Lower leg skin (tissue), 4 donors: ENCODE data around the gene MYBL2. TPM values are rescaled to one million over a fixed set of nuclear protein-coding genes. Genes with fewer than 3 reads are reported as not detected.
"Not testable (repeated sequence)": the region's sequence is repeated elsewhere in the genome, so short reads cannot be mapped to it uniquely, and the experiment has no call there.

Experiments used
- DNase-seq, 2 donors: peaks; one replicate each; pipeline ENCODE4 v3.0.0-alpha.2; 2019; ENCODE audit warnings: low spot score in 2 of 2
- H3K4me3 ChIP-seq: fragments of 200-600 bp; sonication (generic); 2 replicates; pipeline ENCODE4 v1.5.1; 2017; ENCODE audit warnings: mild to moderate bottlenecking, low read depth; ENCODE audit not compliant: poor library complexity, severe bottlenecking
- CTCF ChIP-seq, 3 donors: fragments of 450-650 bp; IDR thresholded peaks; one replicate each; pipeline ENCODE4 v1.5.1; 2016; ENCODE audit warnings: antibody characterized with exemption in 3 of 3, mild to moderate bottlenecking in 3 of 3, moderate library complexity in 2 of 3
- POLR2A ChIP-seq, 2 donors: fragments of 450-650 bp; IDR thresholded peaks; one replicate each; pipeline ENCODE4 v1.6.1; 2016 to 2017; ENCODE audit warnings: antibody characterized with exemption in 2 of 2, mild to moderate bottlenecking in 1 of 2, moderate library complexity in 1 of 2
- WGBS, 2 donors: methylation state at CpG; one replicate each; pipeline ENCODE4 v1.1.5; 2018; 5-methylcytosine and 5-hydroxymethylcytosine counted together
- intact Hi-C: fragments of 100-400 bp; cut with DNase I; formaldehyde crosslinking; loops from one replicate; pipeline ENCODE4 v1.15.0; 2023; ENCODE audit warnings: low total_unique reads
- total RNA-seq, 4 donors: library from RNA; depleted of rRNA; stranded (reverse); fragments of >200 nt; gene quantifications; one replicate each; pipeline ENCODE4 v1.1.0, GENCODE V29; 2016

Gene MYBL2
- total RNA-seq, 4 donors from 2014 or later, result 0.19 to 1.2 (median 0.71) TPM

GRCh38 chr20:43653966-43654365 lies 12.9 kb upstream of the MYBL2 start:
- intact Hi-C loops, result no loop called here
- no peak for DNase-seq
- 94 to 95% methylated on average over 3 of the region's 3 CpGs for WGBS, 2 donors

GRCh38 chr20:43655176-43655575 lies 11.7 kb upstream of the MYBL2 start:
- DNase-seq, intact Hi-C loops, H3K4me3 ChIP-seq: not testable (repeated sequence)
- 85 to 96% methylated on average over 6 of the region's 6 CpGs for WGBS, 2 donors

More at GRCh38 chr20:43653966-43654365, 12.9 kb upstream of the MYBL2 start:
- TF ChIP-seq CTCF (IDR thresholded peaks at IDR 0.05) (no peak), POLR2A (IDR thresholded peaks at IDR 0.05) (no peak)
- H3K4me3 ChIP-seq, result no peak overlapping the region

- no peak for TF ChIP-seq POLR2A (IDR thresholded peaks at IDR 0.05)
- no peak for TF ChIP-seq CTCF (IDR thresholded peaks at IDR 0.05)
- no peak overlapping the region for H3K4me3 ChIP-seq
- WGBS, 2 donors, result 72 to 83% methylated on average over 3 of the region's 3 CpGs
- DNase-seq, result no peak
- intact Hi-C loops, result no loop called here
Observed at GRCh38 chr20:43655937-43656336, 11.0 kb upstream of the MYBL2 start.

DNA sequence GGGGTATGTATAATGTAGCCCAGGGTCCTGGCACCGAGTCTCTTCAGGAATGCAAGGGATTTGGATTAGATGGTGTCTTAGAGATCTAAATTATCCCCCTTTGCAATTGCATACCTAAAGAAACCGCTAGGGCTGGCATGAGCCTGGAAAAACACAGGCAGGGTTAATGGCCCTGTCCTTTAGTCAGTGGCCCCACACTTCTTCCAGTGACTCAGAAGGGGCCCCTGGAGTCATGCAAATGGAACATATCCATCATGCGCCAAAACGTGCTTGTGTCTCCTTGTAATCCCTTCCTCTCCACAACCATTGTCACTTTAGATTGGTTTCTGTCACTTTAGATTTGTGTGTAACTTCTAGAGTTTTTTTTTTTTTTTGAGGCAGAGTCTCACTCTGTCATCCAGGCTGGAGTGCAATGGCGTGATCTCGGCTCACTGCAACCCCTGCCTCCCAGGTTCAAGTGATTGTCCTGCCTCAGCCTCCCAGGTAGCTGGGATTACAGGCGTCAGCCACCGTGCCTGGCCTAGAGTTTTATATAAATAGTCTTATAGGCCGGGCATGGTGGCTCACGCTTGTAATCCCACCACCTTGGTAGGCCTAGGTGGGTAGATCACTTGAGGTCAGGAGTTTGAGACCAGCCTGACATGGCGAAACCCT lies 8.7 kb upstream of the MYBL2 start:
- no peak for TF ChIP-seq POLR2A (IDR thresholded peaks at IDR 0.05)
- TF ChIP-seq CTCF (IDR thresholded peaks at IDR 0.05), result no peak
- intact Hi-C loops, result no loop called here
- 77 to 80% methylated on average over 11 of the region's 11 CpGs for WGBS, 2 donors
- peak overlapping the region; percentile 51 for H3K4me3 ChIP-seq
- no peak for DNase-seq

DNA sequence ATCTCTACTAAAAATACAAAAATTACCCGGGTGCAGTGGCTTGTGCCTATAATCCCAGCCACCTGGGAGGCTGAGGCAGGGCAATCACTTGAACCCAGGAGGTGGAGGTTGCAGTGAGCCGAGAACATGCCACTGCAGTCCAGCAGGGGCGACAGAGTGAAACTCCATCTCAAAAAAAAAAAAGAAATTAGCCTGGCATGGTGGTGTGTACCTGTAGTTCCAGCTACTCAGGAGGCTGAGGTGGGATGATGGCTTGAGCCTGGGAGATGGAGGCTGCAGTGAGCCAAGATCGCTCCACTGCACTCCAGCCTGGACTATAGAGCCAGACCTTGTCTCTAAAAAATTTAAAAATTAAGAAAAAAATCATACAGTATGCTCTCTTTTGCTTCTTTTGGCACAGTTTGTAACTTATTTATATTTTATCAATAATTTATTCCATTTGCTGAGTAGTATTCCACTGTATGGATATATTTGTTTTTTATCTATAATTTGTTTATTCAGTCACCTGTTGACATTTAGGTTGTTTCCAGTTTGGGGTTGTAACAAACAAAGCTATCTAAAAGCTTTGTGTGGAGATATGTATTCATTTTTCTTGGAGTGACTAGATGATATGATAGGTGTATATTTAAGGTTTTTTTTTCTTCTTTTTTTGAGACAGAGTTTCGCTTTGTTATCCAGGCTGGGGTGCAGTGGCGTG lies 8.0 kb upstream of the MYBL2 start:
- intact Hi-C loops, result no loop called here
- H3K4me3 ChIP-seq, result no peak overlapping the region
- 87 to 90% methylated on average over 6 of the region's 6 CpGs for WGBS, 2 donors
- TF ChIP-seq CTCF (IDR thresholded peaks at IDR 0.05) (no peak), POLR2A (IDR thresholded peaks at IDR 0.05) (no peak)
- no peak for DNase-seq

- intact Hi-C loops, result no loop called here
- H3K4me3 ChIP-seq, result no peak overlapping the region
- 61 to 62% methylated on average over 2 of the region's 2 CpGs for WGBS, 2 donors
- DNase-seq, result no peak
- TF ChIP-seq CTCF (IDR thresholded peaks at IDR 0.05) (no peak), POLR2A (IDR thresholded peaks at IDR 0.05) (no peak)
Observed at GRCh38 chr20:43662943-43663655, 3.8 kb upstream of the MYBL2 start.
